Adrenal gland (tissue), 12 donors: ENCODE results near the gene NISCH. TPM values are rescaled to one million over a fixed set of nuclear protein-coding genes. Genes with fewer than 3 reads are reported as not detected.
A peak's percentile ranks its signal among the peaks of the same experiment; 100 is the strongest.

Experiments used
- DNase-seq, 7 donors: peaks; one replicate each; pipeline ENCODE4 v3.0.0-alpha.2; 2019 to 2020
- H3K27ac ChIP-seq, 5 donors: fragments of 200-600 bp; sonication (generic) in 4 of 5; 1 replicate in 3 of 5; 2 replicates in 2 of 5; pipeline versions ENCODE4 v1.5.1 to v1.8.0; 2016 to 2020; ENCODE audit warnings: mild to moderate bottlenecking in 1 of 5
- H3K27me3 ChIP-seq: fragments of 200-600 bp; 2 replicates; pipeline ENCODE4 v1.8.0; 2021
- H3K36me3 ChIP-seq, 2 donors: fragments of 200-600 bp; replicated peaks in 1 of 2; 1 replicate in 1 of 2; 2 replicates in 1 of 2; pipeline versions ENCODE4 v1.5.1 to v1.8.0; 2018 to 2022
- H3K4me1 ChIP-seq, 2 donors: fragments of 200-600 bp; replicated peaks in 1 of 2; 1 replicate in 1 of 2; 2 replicates in 1 of 2; pipeline versions ENCODE4 v1.5.1 to v1.8.0; 2018 to 2021
- H3K4me3 ChIP-seq, 4 donors: fragments of 200-600 bp; sonication (generic) in 3 of 4; one replicate each; pipeline ENCODE4 v1.5.1; 2016 to 2018
- H3K9me3 ChIP-seq, 3 donors: fragments of 200-600 bp; sonication (generic) in 1 of 3; replicated peaks in 1 of 3; 1 replicate in 2 of 3; 2 replicates in 1 of 3; pipeline versions ENCODE4 v1.5.1 to v1.8.0; 2016 to 2021
- POLR2A ChIP-seq, 2 donors: fragments of 450-650 bp; IDR thresholded peaks; one replicate each; pipeline ENCODE4 v1.6.1; 2017; ENCODE audit warnings: antibody characterized with exemption in 2 of 2, mild to moderate bottlenecking in 2 of 2, moderate library complexity in 1 of 2
- WGBS, 4 donors: extraction: QIAGEN DNeasy Blood & Tissue Kit in 2 of 4; methylation state at CpG; one replicate each; pipeline versions ENCODE4 v1.1.5 to v1.1.7; 2013 to 2017; 5-methylcytosine and 5-hydroxymethylcytosine counted together
- intact Hi-C, 2 donors: fragments of 100-400 bp; cut with DNase I; formaldehyde crosslinking; loops; one replicate each; pipeline versions ENCODE4 v1.14.1 to v1.15.0; 2022 to 2023
- polyA plus RNA-seq, 3 donors: library from polyadenylated mRNA; stranded (reverse); fragments of 200-250 nt in 2 of 3; fragments of 350-450 nt in 1 of 3; fragmentation: Illumina TruSeq in 1 of 3; extraction: RNeasy Lipid Tissue Mini Kit (QIAGEN cat#74804) in 1 of 3; gene quantifications; one replicate each; pipeline ENCODE4 v1.2.3, GENCODE V29; 2013 to 2014
- total RNA-seq, 9 donors: library from RNA; depleted of rRNA in 4 of 9; stranded (reverse); fragments of >200 nt in 4 of 9; fragments of 120-200 nt in 1 of 9; fragmentation: NEBNext Ultra II Directional in 1 of 9; extraction: Animal tissue kit (Norgen Biotek cat#: 25700) in 1 of 9; gene quantifications; one replicate each; pipeline versions ENCODE4 v1.1.0 to v1.2.4, GENCODE V29; 2013 to 2023
- TF ChIP-seq, protein P1 (sequence below), 6 experiments: fragments of 450-650 bp in 4 of 6; fragments of 200-600 bp in 2 of 6; sonication (generic) in 1 of 6; IDR thresholded peaks; 1 replicate in 5 of 6; 2 replicates in 1 of 6; pipeline versions ENCODE4 v1.5.1 to v1.8.0; 2016 to 2021; ENCODE audit warnings: antibody characterized with exemption in 6 of 6, mild to moderate bottlenecking in 2 of 6, moderate library complexity in 1 of 6
- donor health status: healthy with polysubstance abuse.
- donor health status: Bipolar disorder and iron deficiency.
- donor health status: DM: yes; HTN: yes; CAD: no.
- donor health status: DM: no; HTN: no; CAD: no.
- donor health status: DM: no; HTN: no; CAD: no.
- donor health status: DM: yes; HTN: yes; CAD: no.

NISCH gene
- total and polyA plus RNA-seq, 12 donors: 39.4 to 186 (median 100) TPM

DNA sequence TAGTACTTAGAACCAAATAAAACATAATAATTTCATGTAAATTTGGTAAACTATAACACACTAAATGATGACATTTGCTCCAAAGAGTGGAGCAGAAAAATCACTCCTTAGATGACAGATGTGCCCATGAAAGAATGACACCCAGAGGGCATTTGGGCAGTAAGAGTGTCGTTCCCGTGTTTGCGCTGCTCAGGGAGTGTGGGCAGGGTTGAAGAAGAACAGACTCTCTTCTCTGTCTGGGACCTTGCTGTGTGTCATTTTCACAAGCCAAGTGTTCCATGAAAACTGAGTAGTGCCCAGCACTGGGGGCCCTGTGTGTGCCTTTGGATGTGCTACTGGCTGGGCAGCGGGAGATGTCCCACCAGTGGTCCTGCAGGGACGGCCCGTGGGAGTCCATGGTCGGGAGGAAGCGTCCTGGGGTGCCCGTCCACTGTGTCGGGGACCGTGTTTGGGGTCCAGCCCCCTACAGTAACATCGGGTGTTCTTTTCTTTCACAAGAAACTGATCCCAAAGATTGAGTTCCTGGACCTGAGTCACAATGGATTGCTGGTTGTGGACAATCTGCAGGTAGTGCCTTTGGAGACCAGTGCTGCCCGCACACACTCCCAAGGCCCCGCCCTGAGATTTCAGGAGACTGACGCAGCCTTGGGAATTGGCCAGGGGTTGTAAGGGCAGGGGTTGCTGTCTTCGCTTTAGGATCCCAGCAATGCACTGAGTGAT, 21.8 kb downstream of the NISCH start:
- DNase-seq: no peak
- H3K4me1 ChIP-seq: peaks cover 0 to 39% of the 10 kb centered on the region in 2 donors
- TF ChIP-seq POLR2A (IDR thresholded peaks at IDR 0.05): no peak
- TF ChIP-seq, protein P1, sequence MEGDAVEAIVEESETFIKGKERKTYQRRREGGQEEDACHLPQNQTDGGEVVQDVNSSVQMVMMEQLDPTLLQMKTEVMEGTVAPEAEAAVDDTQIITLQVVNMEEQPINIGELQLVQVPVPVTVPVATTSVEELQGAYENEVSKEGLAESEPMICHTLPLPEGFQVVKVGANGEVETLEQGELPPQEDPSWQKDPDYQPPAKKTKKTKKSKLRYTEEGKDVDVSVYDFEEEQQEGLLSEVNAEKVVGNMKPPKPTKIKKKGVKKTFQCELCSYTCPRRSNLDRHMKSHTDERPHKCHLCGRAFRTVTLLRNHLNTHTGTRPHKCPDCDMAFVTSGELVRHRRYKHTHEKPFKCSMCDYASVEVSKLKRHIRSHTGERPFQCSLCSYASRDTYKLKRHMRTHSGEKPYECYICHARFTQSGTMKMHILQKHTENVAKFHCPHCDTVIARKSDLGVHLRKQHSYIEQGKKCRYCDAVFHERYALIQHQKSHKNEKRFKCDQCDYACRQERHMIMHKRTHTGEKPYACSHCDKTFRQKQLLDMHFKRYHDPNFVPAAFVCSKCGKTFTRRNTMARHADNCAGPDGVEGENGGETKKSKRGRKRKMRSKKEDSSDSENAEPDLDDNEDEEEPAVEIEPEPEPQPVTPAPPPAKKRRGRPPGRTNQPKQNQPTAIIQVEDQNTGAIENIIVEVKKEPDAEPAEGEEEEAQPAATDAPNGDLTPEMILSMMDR (IDR thresholded peaks at IDR 0.05): no peak
- peak overlapping the region in 1 of 5 donors; percentile 27 for H3K27ac ChIP-seq
- intact Hi-C loops: loop anchor here in 1 of 2 donors (10.0 kb wide), 1 partner anchor 218 kb away; no protein-coding TSS in a partner anchor
- WGBS, 4 donors: 89 to 94% (median 92%) methylated on average over 10 to 16 of the region's 16 CpGs
- no peaks in the 10 kb centered on the region for H3K9me3 ChIP-seq
- no peak overlapping the region for H3K4me3 ChIP-seq
- H3K36me3 ChIP-seq: peaks cover 0 to 98% of the 10 kb centered on the region in 2 donors
- no peaks in the 10 kb centered on the region for H3K27me3 ChIP-seq

DNA sequence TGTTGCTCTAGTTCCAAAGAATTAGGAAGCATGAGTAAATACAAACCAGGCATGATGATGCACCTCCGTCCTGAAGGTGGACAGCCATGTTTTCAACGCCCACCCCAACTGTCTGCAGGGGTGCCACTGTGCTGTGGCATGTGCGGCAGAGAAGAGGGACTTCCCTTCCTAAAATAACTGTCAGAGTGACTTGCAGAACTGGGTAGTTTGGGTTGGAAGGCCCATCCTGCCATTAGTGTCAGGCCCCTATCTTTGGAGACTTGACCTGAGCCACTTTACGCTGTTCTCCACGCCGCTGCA, 22.3 kb downstream of the NISCH start:
- TF ChIP-seq POLR2A (IDR thresholded peaks at IDR 0.05): no peak
- TF ChIP-seq, protein P1 (IDR thresholded peaks at IDR 0.05): no peak
- Histone ChIP-seq H3K9me3 (no peaks in the 10 kb centered on the region), H3K36me3 (peaks cover 0 to 98% of the 10 kb centered on the region in 2 donors), H3K4me3 (no peak overlapping the region), H3K4me1 (peaks cover 0 to 36% of the 10 kb centered on the region in 2 donors), H3K27ac (peak overlapping the region in 1 of 5 donors; percentile 23), H3K27me3 (no peaks in the 10 kb centered on the region)
- intact Hi-C loops: loop anchor here in 1 of 2 donors (10.0 kb wide), 1 partner anchor 217 kb away; no protein-coding TSS in a partner anchor
- DNase-seq: no peak
- 89 to 98% (median 93%) methylated on average over 6 of the region's 6 CpGs for WGBS, 4 donors

DNA sequence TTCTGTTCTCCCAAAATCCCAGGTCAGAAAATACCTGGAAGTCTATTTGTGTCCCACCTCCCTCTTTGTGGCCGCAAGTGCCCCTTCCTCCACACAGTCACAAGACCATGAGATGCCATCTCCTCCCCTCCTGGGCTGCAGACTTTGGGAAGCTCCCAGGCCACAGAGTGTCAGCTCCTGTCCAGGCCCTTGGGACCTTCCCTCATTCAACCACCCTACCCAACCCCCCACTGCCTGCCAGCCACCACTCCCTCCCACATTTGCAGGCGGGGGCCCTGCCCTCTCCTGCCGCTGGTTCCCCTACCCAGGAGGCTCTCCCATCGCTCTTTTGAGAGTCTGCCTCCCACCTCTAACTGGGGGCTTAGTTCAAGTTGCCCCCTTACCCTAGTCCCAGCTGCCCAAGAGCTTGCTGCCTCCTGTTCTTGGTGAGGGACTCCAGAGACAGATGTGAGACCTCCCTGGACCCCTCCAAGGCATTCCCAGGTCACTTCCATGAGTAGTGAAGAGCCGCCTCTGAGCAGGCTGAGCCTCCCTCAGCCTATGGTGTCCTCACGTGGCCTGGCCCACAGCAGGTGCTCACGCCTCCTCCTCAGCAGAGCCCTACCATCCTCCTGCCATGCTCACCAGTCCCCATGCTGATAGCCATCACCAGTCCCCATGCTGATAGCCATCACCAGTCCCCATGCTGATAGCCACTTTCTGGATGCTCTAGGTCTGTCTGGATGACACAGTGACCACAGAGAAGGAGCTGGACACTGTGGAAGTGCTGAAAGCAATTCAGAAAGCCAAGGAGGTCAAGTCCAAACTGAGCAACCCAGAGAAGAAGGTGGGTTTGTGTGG, 23.9 kb downstream of the NISCH start:
- H3K4me1 ChIP-seq: peaks cover 14 to 48% of the 10 kb centered on the region in 2 donors
- WGBS, 4 donors: 89 to 94% (median 91%) methylated on average over 4 to 7 of the region's 7 CpGs
- no peaks in the 10 kb centered on the region for H3K9me3 ChIP-seq
- no peak for TF ChIP-seq POLR2A (IDR thresholded peaks at IDR 0.05)
- TF ChIP-seq, protein P1 (IDR thresholded peaks at IDR 0.05): no peak
- H3K36me3 ChIP-seq: peaks cover 0 to 87% of the 10 kb centered on the region in 2 donors
- peak overlapping the region in 2 of 5 donors; percentile 86 to 94 for H3K27ac ChIP-seq
- H3K27me3 ChIP-seq: no peaks in the 10 kb centered on the region
- intact Hi-C loops: loop anchor here in 1 of 2 donors (10.0 kb wide), 1 partner anchor 216 kb away; no protein-coding TSS in a partner anchor
- no peak for DNase-seq
- H3K4me3 ChIP-seq: no peak overlapping the region
